GM23338 (cell line): ENCODE data around the gene RAB1B. TPM values are rescaled to one million over a fixed set of nuclear protein-coding genes. Genes with fewer than 3 reads are reported as not detected.

Experiments used
- ATAC-seq: fragments of 200-7000 bp; cut with Tn5 transposase; 3 replicates; pipeline ENCODE4 v1.9.1; 2020
- DNase-seq: peaks from one replicate; pipeline ENCODE4 v3.0.0-alpha.2; 2015; ENCODE audit warnings: low spot score
- H2AFZ ChIP-seq: fragments of 200-600 bp; sonication (generic); 2 replicates; pipeline ENCODE4 v1.8.0; 2016; ENCODE audit warnings: antibody characterized with exemption, mild to moderate bottlenecking, moderate library complexity
- H3F3A ChIP-seq: fragments of 200-600 bp; sonication (generic); replicated peaks from 2 replicates; pipeline ENCODE4 v1.8.0; 2017; ENCODE audit warnings: antibody characterized with exemption, mixed run types, low read depth
- H3K27ac ChIP-seq: fragments of 200-600 bp; sonication (generic); 2 replicates; pipeline ENCODE4 v1.6.1; 2016; ENCODE audit warnings: low read depth
- H3K27me3 ChIP-seq: fragments of 200-600 bp; sonication (generic); 2 replicates; pipeline ENCODE4 v1.8.0; 2016; ENCODE audit warnings: mild to moderate bottlenecking, mixed run types, moderate library complexity; ENCODE audit not compliant: insufficient read depth
- H3K36me3 ChIP-seq: fragments of 200-600 bp; sonication (generic); 2 replicates; pipeline ENCODE4 v1.8.0; 2016; ENCODE audit warnings: mild to moderate bottlenecking; ENCODE audit not compliant: insufficient read depth
- H3K4me1 ChIP-seq: fragments of 200-600 bp; sonication (generic); 2 replicates; pipeline ENCODE4 v1.8.0; 2016; ENCODE audit warnings: mild to moderate bottlenecking, moderate library complexity; ENCODE audit not compliant: insufficient read depth
- H3K4me2 ChIP-seq: fragments of 200-600 bp; sonication (generic); 2 replicates; pipeline ENCODE4 v1.7.1; 2017; ENCODE audit warnings: mixed run types
- H3K4me3 ChIP-seq: fragments of 200-600 bp; sonication (generic); 2 replicates; pipeline ENCODE4 v1.6.1; 2016; ENCODE audit warnings: mixed run types
- H3K79me2 ChIP-seq: fragments of 200-600 bp; sonication (generic); replicated peaks from 2 replicates; pipeline ENCODE4 v1.8.0; 2017; ENCODE audit warnings: mild to moderate bottlenecking; ENCODE audit not compliant: insufficient read depth
- H3K9me2 ChIP-seq: fragments of 200-600 bp; sonication (generic); 2 replicates; pipeline ENCODE4 v1.8.0; 2017; ENCODE audit not compliant: insufficient read depth
- H4K20me1 ChIP-seq: fragments of 200-600 bp; sonication (generic); replicated peaks from 2 replicates; pipeline ENCODE4 v1.8.0; 2017; ENCODE audit warnings: mild to moderate bottlenecking; ENCODE audit not compliant: insufficient read depth
- H3K27ac Mint-ChIP-seq: 2 replicates; pipeline ENCODE4 v1.8.0; 2020; ENCODE audit warnings: inconsistent platforms, mild to moderate bottlenecking, moderate library complexity, mixed read lengths
- H3K27me3 Mint-ChIP-seq: 3 replicates; pipeline ENCODE4 v1.8.0; 2022; ENCODE audit warnings: low read depth, mild to moderate bottlenecking, moderate library complexity, mixed read lengths, inconsistent platforms; ENCODE audit not compliant: insufficient read depth, poor library complexity
- H3K36me3 Mint-ChIP-seq: 3 replicates; pipeline ENCODE4 v1.8.0; 2021; ENCODE audit warnings: low read depth, mild to moderate bottlenecking, inconsistent platforms, moderate library complexity, mixed read lengths
- H3K4me1 Mint-ChIP-seq: 3 replicates; pipeline ENCODE4 v1.8.0; 2020; ENCODE audit warnings: mild to moderate bottlenecking, inconsistent platforms, mixed read lengths
- H3K4me3 Mint-ChIP-seq: 3 replicates; pipeline ENCODE4 v1.8.0; 2021; ENCODE audit warnings: moderate library complexity, mild to moderate bottlenecking, inconsistent platforms, mixed read lengths
- H3K9me3 Mint-ChIP-seq: 3 replicates; pipeline ENCODE4 v1.8.0; 2020; ENCODE audit warnings: moderate library complexity, mild to moderate bottlenecking, inconsistent platforms, mixed read lengths
- CREB1 ChIP-seq: fragments of 250-450 bp; sonication (Bioruptor Pico); IDR thresholded peaks from 2 replicates; pipeline ENCODE4 v1.5.0; 2020; ENCODE audit warnings: low read depth, mild to moderate bottlenecking, moderate library complexity
- CTCF ChIP-seq, 2 experiments: fragments of 200-600 bp in 1 of 2; sonication (generic) in 1 of 2; conservative IDR thresholded peaks; 2 replicates each; pipeline versions ENCODE4 v1.5.1 to v1.6.1; 2016 to 2017; ENCODE audit warnings: antibody characterized with exemption in 2 of 2, low read depth in 2 of 2, mild to moderate bottlenecking in 2 of 2, moderate library complexity in 1 of 2
- ETS1 ChIP-seq: IDR thresholded peaks from 2 replicates; pipeline ENCODE4 v1.6.1; 2016; ENCODE audit warnings: antibody characterized with exemption
- EZH2 ChIP-seq: fragments of 200-600 bp; sonication (generic); IDR thresholded peaks from one replicate; pipeline ENCODE4 v1.8.0; 2017; ENCODE audit warnings: antibody characterized with exemption, mild to moderate bottlenecking, low read depth; ENCODE audit not compliant: unreplicated experiment
- EZH2phosphoT487 ChIP-seq: fragments of 200-600 bp; sonication (generic); IDR thresholded peaks from one replicate; pipeline ENCODE4 v1.8.1; 2018; ENCODE audit warnings: antibody characterized with exemption; ENCODE audit not compliant: unreplicated experiment
- JUNB ChIP-seq: IDR thresholded peaks from one replicate; pipeline ENCODE4 v1.6.1; 2016; ENCODE audit warnings: antibody characterized with exemption; ENCODE audit not compliant: unreplicated experiment
- NANOG ChIP-seq: IDR thresholded peaks from 2 replicates; pipeline ENCODE4 v1.6.1; 2016; ENCODE audit warnings: antibody characterized with exemption, borderline replicate concordance
- POLR2AphosphoS5 ChIP-seq: IDR thresholded peaks from 2 replicates; pipeline ENCODE4 v1.6.1; 2016; ENCODE audit warnings: antibody characterized with exemption, low read depth
- REST ChIP-seq: IDR thresholded peaks from one replicate; pipeline ENCODE4 v1.6.1; 2018; ENCODE audit warnings: antibody characterized with exemption; ENCODE audit not compliant: unreplicated experiment
- STAT1 ChIP-seq: IDR thresholded peaks from one replicate; pipeline ENCODE4 v1.6.1; 2016; ENCODE audit warnings: antibody characterized with exemption; ENCODE audit not compliant: unreplicated experiment
- ZNF114 ChIP-seq: fragments of 250-450 bp; sonication (Bioruptor Pico); IDR thresholded peaks from 2 replicates; pipeline ENCODE4 v1.5.0; 2020; ENCODE audit warnings: mild to moderate bottlenecking, moderate library complexity
- ZNF331 ChIP-seq: fragments of 250-450 bp; sonication (Bioruptor Pico); IDR thresholded peaks from 2 replicates; pipeline ENCODE4 v1.5.0; 2020; ENCODE audit warnings: low read depth, mild to moderate bottlenecking, moderate library complexity
- ZNF462 ChIP-seq: fragments of 250-450 bp; sonication (Bioruptor Pico); IDR thresholded peaks from 2 replicates; pipeline ENCODE4 v1.5.0; 2020; ENCODE audit warnings: mild to moderate bottlenecking, moderate library complexity
- polyA plus RNA-seq: library from polyadenylated mRNA; unstranded; fragments of >200 nt; fragmentation: Nextera tagmentation; extraction: Ambion mirVana; gene quantifications from 2 replicates; pipeline ENCODE4 v1.2.1, GENCODE V29; 2016
- total RNA-seq: library from RNA; depleted of rRNA; stranded (reverse); fragments of >200 nt; shearing (Covaris generic); gene quantifications from 2 replicates; pipeline ENCODE4 v1.2.3, GENCODE V29; 2014

Gene RAB1B
- total and polyA plus RNA-seq, 2 experiments from 2014 or later, result 30.5 to 92.7 TPM

GRCh38 chr11:66297610-66298009, 29.2 kb downstream of the RAB1B start:
- no peak overlapping the region for H3K4me2 ChIP-seq
- H3K9me2 ChIP-seq, result no peaks in the 10 kb centered on the region
- TF ChIP-seq JUNB (no peak), REST (no peak), EZH2phosphoT487 (no peak), POLR2AphosphoS5 (no peak), CTCF (conservative IDR thresholded peaks at IDR 0.05; ENCODE audit: low read depth in 2 of 2) (no peak), ZNF331 (CRISPR knock-in tag) (no peak), STAT1 (no peak), EZH2 (no peak), CREB1 (CRISPR knock-in tag) (no peak), ETS1 (no peak), ZNF462 (CRISPR knock-in tag) (no peak), ZNF114 (no peak), NANOG (no peak)

More at GRCh38 chr11:66297610-66298009, 29.2 kb downstream of the RAB1B start:
- H3K36me3 ChIP-seq, result no peaks in the 10 kb centered on the region
- H3F3A ChIP-seq, result no peaks in the 10 kb centered on the region
- no peaks in the 10 kb centered on the region for H3K4me1 ChIP-seq
- Mint-ChIP-seq H3K9me3 (no peaks in the 10 kb centered on the region), H3K4me3 (no peak overlapping the region; the same call in 2 of the 3 replicates), H3K27ac (no peak overlapping the region), H3K27me3 (peaks cover 8% of the 10 kb centered on the region), H3K4me1 (peaks cover 14% of the 10 kb centered on the region), H3K36me3 (no peaks in the 10 kb centered on the region; the same call in 2 of the 3 replicates)
- DNase-seq (no peak), ATAC-seq (peak; percentile 17; the same call in 1 of the 3 replicates)
- H3K27ac ChIP-seq, result no peak overlapping the region
- H3K27me3 ChIP-seq, result peaks cover 5% of the 10 kb centered on the region; the same call in 1 of the 2 replicates
- no peaks in the 10 kb centered on the region for H3K79me2 ChIP-seq
- H3K4me3 ChIP-seq, result no peak overlapping the region
- no peaks in the 10 kb centered on the region for H4K20me1 ChIP-seq
- H2AFZ ChIP-seq, result no peak overlapping the region
